GM12878 (cell line): ENCODE measurements around the gene EBI3. TPM values are rescaled to one million over a fixed set of nuclear protein-coding genes. Genes with fewer than 3 reads are reported as not detected.

Experiments used
- ATF7 ChIP-seq: fragments of 450-650 bp; IDR thresholded peaks from 2 replicates; pipeline ENCODE4 v1.6.1; 2016; ENCODE audit warnings: low read depth, mild to moderate bottlenecking
- DPF2 ChIP-seq: fragments of 450-650 bp; IDR thresholded peaks from 2 replicates; pipeline ENCODE4 v1.6.1; 2017; ENCODE audit warnings: mild to moderate bottlenecking
- KAT2A ChIP-seq: conservative IDR thresholded peaks from 2 replicates; pipeline ENCODE4 v1.6.1; 2011; ENCODE audit warnings: low read depth, low read length; ENCODE audit not compliant: control insufficient read depth
- NR2C1 ChIP-seq: fragments of 450-650 bp; IDR thresholded peaks from 2 replicates; pipeline ENCODE4 v1.6.1; 2017; ENCODE audit warnings: antibody characterized with exemption, mild to moderate bottlenecking, moderate library complexity
- NRF1 ChIP-seq: conservative IDR thresholded peaks from 2 replicates; pipeline ENCODE4 v1.6.1; 2011; ENCODE audit warnings: mild to moderate bottlenecking, low read depth, low read length, improper control_type of control experiment
- PML ChIP-seq: IDR thresholded peaks from 2 replicates; pipeline ENCODE4 v1.6.1; 2012; ENCODE audit warnings: low read length, inconsistent platforms
- POLR2AphosphoS5 ChIP-seq: IDR thresholded peaks from 2 replicates; pipeline ENCODE4 v1.6.1; 2011; ENCODE audit warnings: mild to moderate bottlenecking, low read length, inconsistent platforms
- RAD51 ChIP-seq: fragments of 450-650 bp; IDR thresholded peaks from 2 replicates; pipeline ENCODE4 v1.6.1; 2016; ENCODE audit warnings: moderate library complexity, mild to moderate bottlenecking, inconsistent platforms
- RELA ChIP-seq: fragments of 450-650 bp; IDR thresholded peaks from 2 replicates; pipeline ENCODE4 v1.8.0; 2014; ENCODE audit warnings: borderline replicate concordance; ENCODE audit not compliant: partially characterized antibody
- SREBF2 ChIP-seq: IDR thresholded peaks from 2 replicates; pipeline ENCODE4 v1.6.1; 2012; ENCODE audit warnings: mild to moderate bottlenecking, low read length
- TAF1 ChIP-seq: IDR thresholded peaks from 2 replicates; pipeline ENCODE4 v1.6.1; 2011; ENCODE audit warnings: mild to moderate bottlenecking, low read depth, low read length, borderline replicate concordance
- TCF12 ChIP-seq: IDR thresholded peaks from 2 replicates; pipeline ENCODE4 v1.6.1; 2011; ENCODE audit warnings: low read depth, mild to moderate bottlenecking, low read length
- TCF3 ChIP-seq: IDR thresholded peaks from 2 replicates; pipeline ENCODE4 v1.6.1; 2012; ENCODE audit warnings: low read depth, mild to moderate bottlenecking, low read length, borderline replicate concordance; ENCODE audit not compliant: insufficient read depth
- YBX1 ChIP-seq: fragments of 450-650 bp; IDR thresholded peaks from 2 replicates; pipeline ENCODE4 v1.6.1; 2016; ENCODE audit warnings: antibody characterized with exemption
- ZBTB11 ChIP-seq: fragments of 450-650 bp; formaldehyde crosslinking; IDR thresholded peaks from 2 replicates; pipeline ENCODE4 v1.5.0; 2022; ENCODE audit warnings: mild to moderate bottlenecking, missing genetic modification characterization
- ZBTB33 ChIP-seq: fragments of 450-650 bp; IDR thresholded peaks from 2 replicates; pipeline ENCODE4 v1.6.1; 2017; ENCODE audit warnings: mild to moderate bottlenecking
- ZNF24 ChIP-seq: fragments of 450-650 bp; IDR thresholded peaks from 2 replicates; pipeline ENCODE4 v1.6.1; 2017; ENCODE audit warnings: antibody characterized with exemption, mild to moderate bottlenecking
- polyA plus RNA-seq, 11 experiments: library from polyadenylated mRNA; depleted of rRNA in 4 of 11; unstranded in 6 of 11; stranded (reverse) in 5 of 11; fragments of >200 nt; fragmentation: Nextera tagmentation in 4 of 11; fragmentation: Illumina TruSeq in 1 of 11; extraction: Ambion mirVana in 4 of 11; extraction: Trizol in 1 of 11; gene quantifications; 1 replicate in 1 of 11; 2 replicates in 10 of 11; pipeline versions ENCODE4 v1.2.1 to v1.2.3, GENCODE V29; 2011 to 2016; ENCODE audit warnings: inconsistent platforms in 2 of 11, missing spikeins in 2 of 11, low read depth in 1 of 11
- total RNA-seq, 4 experiments: library from RNA; depleted of rRNA in 3 of 4; stranded (reverse); fragments of >200 nt in 3 of 4; fragmentation: Illumina TruSeq in 1 of 4; extraction: Trizol in 1 of 4; gene quantifications; 2 replicates each; pipeline versions ENCODE4 v1.2.1 to v1.2.3, GENCODE V29; 2013 to 2021
- TF ChIP-seq, protein P1 (sequence below): fragments of 450-650 bp; IDR thresholded peaks from 2 replicates; pipeline ENCODE4 v1.6.1; 2018; ENCODE audit warnings: borderline replicate concordance, mild to moderate bottlenecking; ENCODE audit not compliant: partially characterized antibody
- TF ChIP-seq, protein P2 (sequence below): fragments of 450-650 bp; IDR thresholded peaks from 2 replicates; pipeline ENCODE4 v1.6.1; 2017; ENCODE audit warnings: mild to moderate bottlenecking, moderate library complexity

The EBI3 gene
- total and polyA plus RNA-seq, 10 of the 15 experiments (the other 5 are each of a cell fraction or from before 2014, with no cell fraction given): 22.0 to 288 (median 186) TPM

GRCh38 chr19:4229179-4229931, at the start of gene EBI3 (continued):
- TF ChIP-seq, protein P1, sequence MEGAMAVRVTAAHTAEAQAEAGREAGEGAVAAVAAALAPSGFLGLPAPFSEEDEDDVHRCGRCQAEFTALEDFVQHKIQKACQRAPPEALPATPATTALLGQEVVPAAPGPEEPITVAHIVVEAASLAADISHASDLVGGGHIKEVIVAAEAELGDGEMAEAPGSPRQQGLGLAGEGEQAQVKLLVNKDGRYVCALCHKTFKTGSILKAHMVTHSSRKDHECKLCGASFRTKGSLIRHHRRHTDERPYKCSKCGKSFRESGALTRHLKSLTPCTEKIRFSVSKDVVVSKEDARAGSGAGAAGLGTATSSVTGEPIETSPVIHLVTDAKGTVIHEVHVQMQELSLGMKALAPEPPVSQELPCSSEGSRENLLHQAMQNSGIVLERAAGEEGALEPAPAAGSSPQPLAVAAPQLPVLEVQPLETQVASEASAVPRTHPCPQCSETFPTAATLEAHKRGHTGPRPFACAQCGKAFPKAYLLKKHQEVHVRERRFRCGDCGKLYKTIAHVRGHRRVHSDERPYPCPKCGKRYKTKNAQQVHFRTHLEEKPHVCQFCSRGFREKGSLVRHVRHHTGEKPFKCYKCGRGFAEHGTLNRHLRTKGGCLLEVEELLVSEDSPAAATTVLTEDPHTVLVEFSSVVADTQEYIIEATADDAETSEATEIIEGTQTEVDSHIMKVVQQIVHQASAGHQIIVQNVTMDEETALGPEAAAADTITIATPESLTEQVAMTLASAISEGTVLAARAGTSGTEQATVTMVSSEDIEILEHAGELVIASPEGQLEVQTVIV: no peak
- TF ChIP-seq NRF1: no peak
- no peak for TF ChIP-seq ZBTB11 (CRISPR knock-in tag)
- 0 out of 2 replicates have a peak, but pooled peaks have one; percentile 64 for TF ChIP-seq YBX1
- TF ChIP-seq TCF12: peak; percentile 89
- TF ChIP-seq SREBF2: no peak
- TF ChIP-seq ATF7: peak; percentile 79
- TF ChIP-seq TCF3: no peak
- peak; percentile 86; the same call in 1 of the 2 replicates for TF ChIP-seq PML
- TF ChIP-seq TAF1: no peak
- TF ChIP-seq NR2C1: no peak; the same call in 1 of the 2 replicates
- TF ChIP-seq ZBTB33: no peak
- 0 out of 2 replicates have a peak, but pooled peaks have one; percentile 6 for TF ChIP-seq RAD51
- peak; percentile 97 for TF ChIP-seq RELA
- no peak for TF ChIP-seq KAT2A
- peak; percentile 88 for TF ChIP-seq DPF2
- TF ChIP-seq POLR2AphosphoS5: peak; percentile 77; the same call in 1 of the 2 replicates
- TF ChIP-seq, protein P2, sequence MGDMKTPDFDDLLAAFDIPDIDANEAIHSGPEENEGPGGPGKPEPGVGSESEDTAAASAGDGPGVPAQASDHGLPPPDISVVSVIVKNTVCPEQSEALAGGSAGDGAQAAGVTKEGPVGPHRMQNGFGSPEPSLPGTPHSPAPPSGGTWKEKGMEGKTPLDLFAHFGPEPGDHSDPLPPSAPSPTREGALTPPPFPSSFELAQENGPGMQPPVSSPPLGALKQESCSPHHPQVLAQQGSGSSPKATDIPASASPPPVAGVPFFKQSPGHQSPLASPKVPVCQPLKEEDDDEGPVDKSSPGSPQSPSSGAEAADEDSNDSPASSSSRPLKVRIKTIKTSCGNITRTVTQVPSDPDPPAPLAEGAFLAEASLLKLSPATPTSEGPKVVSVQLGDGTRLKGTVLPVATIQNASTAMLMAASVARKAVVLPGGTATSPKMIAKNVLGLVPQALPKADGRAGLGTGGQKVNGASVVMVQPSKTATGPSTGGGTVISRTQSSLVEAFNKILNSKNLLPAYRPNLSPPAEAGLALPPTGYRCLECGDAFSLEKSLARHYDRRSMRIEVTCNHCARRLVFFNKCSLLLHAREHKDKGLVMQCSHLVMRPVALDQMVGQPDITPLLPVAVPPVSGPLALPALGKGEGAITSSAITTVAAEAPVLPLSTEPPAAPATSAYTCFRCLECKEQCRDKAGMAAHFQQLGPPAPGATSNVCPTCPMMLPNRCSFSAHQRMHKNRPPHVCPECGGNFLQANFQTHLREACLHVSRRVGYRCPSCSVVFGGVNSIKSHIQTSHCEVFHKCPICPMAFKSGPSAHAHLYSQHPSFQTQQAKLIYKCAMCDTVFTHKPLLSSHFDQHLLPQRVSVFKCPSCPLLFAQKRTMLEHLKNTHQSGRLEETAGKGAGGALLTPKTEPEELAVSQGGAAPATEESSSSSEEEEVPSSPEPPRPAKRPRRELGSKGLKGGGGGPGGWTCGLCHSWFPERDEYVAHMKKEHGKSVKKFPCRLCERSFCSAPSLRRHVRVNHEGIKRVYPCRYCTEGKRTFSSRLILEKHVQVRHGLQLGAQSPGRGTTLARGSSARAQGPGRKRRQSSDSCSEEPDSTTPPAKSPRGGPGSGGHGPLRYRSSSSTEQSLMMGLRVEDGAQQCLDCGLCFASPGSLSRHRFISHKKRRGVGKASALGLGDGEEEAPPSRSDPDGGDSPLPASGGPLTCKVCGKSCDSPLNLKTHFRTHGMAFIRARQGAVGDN: peak; percentile 64
- TF ChIP-seq ZNF24: 0 out of 2 replicates have a peak, but pooled peaks have one; percentile 43
